ENCODE measurements around the gene FUT1. TPM values are rescaled to one million over a fixed set of nuclear protein-coding genes. Genes with fewer than 3 reads are reported as not detected.
A peak's percentile ranks its signal among the peaks of the same experiment; 100 is the strongest.

FUT1 gene
- polyA plus RNA-seq, 1 of the 3 experiments (the other 2 are of a cell fraction): 0.08 TPM

GRCh38 chr19:48780631-48781391 lies 28.4 kb upstream of the FUT1 start:
- Histone ChIP-seq H3K4me3 (ENCODE audit: low read depth in 2 of 2, low read length in 1 of 2) (no peak overlapping the region), H3K9me3 (no peaks in the 10 kb centered on the region), H3K9ac (no peak overlapping the region), H3F3A (replicated peaks; ENCODE audit: insufficient read depth) (no peaks in the 10 kb centered on the region), H3K4me1 (ENCODE audit: control insufficient read depth in 1 of 2, insufficient read depth in 2 of 2, low read depth in 1 of 2, low read length in 1 of 2) (no peaks in the 10 kb centered on the region; a peak in 1 of 4 replicates), H3K9me2 (no peaks in the 10 kb centered on the region), H4K20me1 (ENCODE audit: insufficient read depth) (no peaks in the 10 kb centered on the region), H3K79me2 (ENCODE audit: insufficient read depth) (no peaks in the 10 kb centered on the region), H2AFZ (ENCODE audit: low read depth) (no peak overlapping the region), H3K4me2 (no peak overlapping the region), H3K27ac (ENCODE audit: low read depth in 2 of 2, low read length in 1 of 2) (no peak overlapping the region), H3K36me3 (replicated peaks in 1 of 2; ENCODE audit: control insufficient read depth in 1 of 2, insufficient read depth in 2 of 2, low read length in 1 of 2) (no peaks in the 10 kb centered on the region), H3K27me3 (ENCODE audit: insufficient read depth) (no peaks in the 10 kb centered on the region)
- 76% methylated on average over 14 of the region's 14 CpGs for WGBS (ENCODE audit: low lambda C conversion rate)
- DNase-seq: no peak
- ChIA-PET POLR2A (interaction anchor here (0.6 kb wide), 1 partner anchor 36 kb away, joined by 4 read pairs; no protein-coding TSS in a partner anchor), CTCF (interaction anchor here (1.1 to 20.7 kb wide), 3 partner anchors 29 to 189 kb away, joined by 3 to 457 read pairs (median 4); partner anchors contain the start of genes FUT1 and HSD17B14)
- no peak for TF ChIP-seq GATA2 (CRISPR knock-in tag; IDR thresholded peaks at IDR 0.05)
- TF ChIP-seq TCF12 (IDR thresholded peaks at IDR 0.05): no peak
- TF ChIP-seq RXRA (IDR thresholded peaks at IDR 0.05; ENCODE audit: borderline replicate concordance, low read depth): no peak
- TF ChIP-seq USF1 (IDR thresholded peaks at IDR 0.05; ENCODE audit: borderline replicate concordance, low read depth): peak; percentile 77; the same call in 1 of the 2 replicates
- no peak for TF ChIP-seq TAF1 (IDR thresholded peaks at IDR 0.05; ENCODE audit: borderline replicate concordance, low read depth, low read length)
- TF ChIP-seq FOSL2 (IDR thresholded peaks at IDR 0.05; ENCODE audit: borderline replicate concordance, low read depth): peak; percentile 22; the same call in 1 of the 2 replicates

- DNase-seq: no peak
- Histone ChIP-seq H3K9me3 (no peaks in the 10 kb centered on the region), H3K27ac (ENCODE audit: low read depth in 2 of 2, low read length in 1 of 2) (no peak overlapping the region), H3K4me3 (ENCODE audit: low read depth in 2 of 2, low read length in 1 of 2) (no peak overlapping the region), H3K27me3 (ENCODE audit: insufficient read depth) (no peaks in the 10 kb centered on the region), H3K9me2 (no peaks in the 10 kb centered on the region), H3K9ac (no peak overlapping the region), H2AFZ (ENCODE audit: low read depth) (no peak overlapping the region), H3K79me2 (ENCODE audit: insufficient read depth) (no peaks in the 10 kb centered on the region), H3K4me2 (no peak overlapping the region), H3K4me1 (ENCODE audit: control insufficient read depth in 1 of 2, insufficient read depth in 2 of 2, low read depth in 1 of 2, low read length in 1 of 2) (no peaks in the 10 kb centered on the region; a peak in 1 of 4 replicates), H3K36me3 (replicated peaks in 1 of 2; ENCODE audit: control insufficient read depth in 1 of 2, insufficient read depth in 2 of 2, low read length in 1 of 2) (no peaks in the 10 kb centered on the region), H3F3A (replicated peaks; ENCODE audit: insufficient read depth) (no peaks in the 10 kb centered on the region), H4K20me1 (ENCODE audit: insufficient read depth) (no peaks in the 10 kb centered on the region)
- TF ChIP-seq ZBTB33 (IDR thresholded peaks at IDR 0.05; ENCODE audit: borderline replicate concordance, low read depth) (no peak), NRF1 (IDR thresholded peaks at IDR 0.05; ENCODE audit: low read depth, low read length) (no peak), FOSL2 (IDR thresholded peaks at IDR 0.05; ENCODE audit: borderline replicate concordance, low read depth) (no peak)
- 67% methylated on average over 1 of the region's 1 CpG for WGBS (ENCODE audit: low lambda C conversion rate)
- CTCF ChIA-PET: interaction anchor here (0.7 to 20.7 kb wide), 8 partner anchors 8 to 214 kb away, joined by 3 to 457 read pairs (median 4); partner anchors contain the start of genes GYS1, HSD17B14, IZUMO1 and RUVBL2
- POLR2A ChIA-PET: no interaction called here
Observed at GRCh38 chr19:48779636-48780035, 27.2 kb upstream of the FUT1 start.
